ENCODE measurements around the gene LRRC3.
"Not testable (repeated sequence)": the region's sequence is repeated elsewhere in the genome, so short reads cannot be mapped to it uniquely, and the experiment has no call there.

The LRRC3 gene

GRCh38 chr21:44496564-44497550, 41.5 kb downstream of the LRRC3 start:
- DNase-seq (ENCODE audit: low read depth in 2 of 2), result no peak

- no peak for DNase-seq (ENCODE audit: low read depth in 2 of 2)
These were observed 42.4 kb downstream of the LRRC3 start for GRCh38 chr21:44497703-44498126.

GRCh38 chr21:44498280-44499210, 43.2 kb downstream of the LRRC3 start:
- DNase-seq (ENCODE audit: low read depth in 2 of 2), result no peak

- no peak for DNase-seq (ENCODE audit: low read depth in 2 of 2)
These were observed 43.9 kb downstream of the LRRC3 start for GRCh38 chr21:44499211-44499560.

GRCh38 chr21:44499631-44500030, 44.3 kb downstream of the LRRC3 start:
- no peak for DNase-seq (ENCODE audit: low read depth in 2 of 2)

GRCh38 chr21:44500111-44500510, 44.8 kb downstream of the LRRC3 start:
- DNase-seq (ENCODE audit: low read depth in 2 of 2), result no peak

- no peak for DNase-seq (ENCODE audit: low read depth in 2 of 2)
These were observed 47.1 kb downstream of the LRRC3 start for GRCh38 chr21:44502171-44502958.

- not testable (repeated sequence) for DNase-seq (ENCODE audit: low read depth in 2 of 2)
These were observed 47.9 kb downstream of the LRRC3 start for GRCh38 chr21:44503006-44503889.

- DNase-seq (ENCODE audit: low read depth in 2 of 2), result no peak
These were observed 48.6 kb downstream of the LRRC3 start for GRCh38 chr21:44503901-44504399.

- DNase-seq (ENCODE audit: low read depth in 2 of 2), result no peak
These were observed 50.5 kb downstream of the LRRC3 start for GRCh38 chr21:44505673-44506278.

- DNase-seq (ENCODE audit: low read depth in 2 of 2), result no peak
These were observed 51.3 kb downstream of the LRRC3 start for GRCh38 chr21:44506279-44507255.

- DNase-seq (ENCODE audit: low read depth in 2 of 2), result no peak
These were observed 52.5 kb downstream of the LRRC3 start for GRCh38 chr21:44507673-44508425.

- DNase-seq (ENCODE audit: low read depth in 2 of 2), result no peak
These were observed 53.1 kb downstream of the LRRC3 start for GRCh38 chr21:44508426-44508710.

GRCh38 chr21:44508711-44509445, 53.6 kb downstream of the LRRC3 start:
- no peak for DNase-seq (ENCODE audit: low read depth in 2 of 2)

GRCh38 chr21:44509539-44509938, 54.2 kb downstream of the LRRC3 start:
- DNase-seq (ENCODE audit: low read depth in 2 of 2), result no peak

GRCh38 chr21:44510109-44510507, 54.8 kb downstream of the LRRC3 start:
- no peak for DNase-seq (ENCODE audit: low read depth in 2 of 2)

- DNase-seq (ENCODE audit: low read depth in 2 of 2), result peak; percentile 53 to 65
These were observed 55.4 kb downstream of the LRRC3 start for GRCh38 chr21:44510508-44511218.

All from stimulated activated CD4-positive, alpha-beta T cell treated with anti-CD3 and anti-CD28 coated beads, Interleukin-15, amount 100 ng/mL, for 48 hours (primary cell).